IMR-90 (cell line): ENCODE measurements around the gene KLRC3. TPM values are rescaled to one million over a fixed set of nuclear protein-coding genes. Genes with fewer than 3 reads are reported as not detected.
"Not testable (repeated sequence)": the region's sequence is repeated elsewhere in the genome, so short reads cannot be mapped to it uniquely, and the experiment has no call there.

Experiments used
- ATAC-seq: fragments of 200-7000 bp; cut with Tn5 transposase; 2 replicates; pipeline ENCODE4 v1.9.1; 2020; ENCODE audit warnings: low read depth, mild to moderate bottlenecking, moderate library complexity
- Bru-seq: library from RNA; stranded (reverse); fragments of 400-500 nt; gene quantifications from one replicate; lab custom pipeline; 2021; lab: Mats Ljungman, UMichigan
- BruChase-seq, 2 experiments: library from RNA; stranded (reverse); fragments of 400-500 nt; gene quantifications; one replicate each; lab custom pipeline; 2021; lab: Mats Ljungman, UMichigan
- BruUV-seq: library from RNA; stranded (reverse); fragments of 400-500 nt; replicated peaks from 2 replicates; lab custom pipeline; 2021; lab: Mats Ljungman, UMichigan
- CTCF ChIA-PET: fragments of 300-600 bp; formaldehyde crosslinking; extraction: SDS; loops from one replicate; lab custom pipeline; 2021; ENCODE audit warnings: antibody characterized with exemption; lab: Yijun Ruan, JAX
- POLR2A ChIA-PET: fragments of 300-600 bp; sonication (Branson Sonifier 250); formaldehyde crosslinking; loops from one replicate; lab custom pipeline; 2022; ENCODE audit warnings: antibody characterized with exemption; ENCODE audit not compliant: unreplicated experiment; lab: Charles Lee
- DNase-seq: peaks from one replicate; pipeline ENCODE4 v3.0.0; 2013
- H2AFZ ChIP-seq: replicated peaks from 2 replicates; pipeline ENCODE3; 2013; ENCODE audit warnings: low read length, mild to moderate bottlenecking; ENCODE audit not compliant: poor library complexity
- H2AK5ac ChIP-seq: 2 replicates; pipeline ENCODE4 v1.6.1; 2013; ENCODE audit warnings: low read depth, low read length, inconsistent platforms
- H2AK9ac ChIP-seq: replicated peaks from 2 replicates; pipeline ENCODE3; 2013; ENCODE audit warnings: mild to moderate bottlenecking, low read depth, low read length, moderate library complexity; ENCODE audit not compliant: poor library complexity
- H2BK120ac ChIP-seq: 2 replicates; pipeline ENCODE4 v1.6.1; 2013; ENCODE audit warnings: low read depth, low read length, inconsistent platforms
- H2BK15ac ChIP-seq: 3 replicates; pipeline ENCODE4 v1.6.1; 2013; ENCODE audit warnings: low read depth, low read length, inconsistent platforms
- H2BK20ac ChIP-seq: 2 replicates; pipeline ENCODE4 v1.6.1; 2013; ENCODE audit warnings: low read depth, mild to moderate bottlenecking, inconsistent platforms, low read length, moderate library complexity
- H2BK5ac ChIP-seq: 2 replicates; pipeline ENCODE4 v1.6.1; 2013; ENCODE audit warnings: mild to moderate bottlenecking, low read depth, low read length, inconsistent platforms; ENCODE audit not compliant: poor library complexity, severe bottlenecking
- H3K14ac ChIP-seq: replicated peaks from 2 replicates; pipeline ENCODE4 v1.6.1; 2013; ENCODE audit warnings: low read depth, low read length, inconsistent platforms
- H3K18ac ChIP-seq: 2 replicates; pipeline ENCODE4 v1.6.1; 2013; ENCODE audit warnings: low read depth, low read length, control low read depth
- H3K23ac ChIP-seq: 2 replicates; pipeline ENCODE4 v1.6.1; 2013; ENCODE audit warnings: low read depth, low read length, inconsistent platforms
- H3K27ac ChIP-seq: 2 replicates; pipeline ENCODE4 v1.5.1; 2013; ENCODE audit warnings: mild to moderate bottlenecking, control low read depth, low read length; ENCODE audit not compliant: insufficient read depth
- H3K27me3 ChIP-seq: 2 replicates; pipeline ENCODE4 v1.6.1; 2013; ENCODE audit warnings: low read length; ENCODE audit not compliant: control insufficient read depth, insufficient read depth
- H3K36me3 ChIP-seq: 2 replicates; pipeline ENCODE4 v1.6.1; 2013; ENCODE audit warnings: low read length, mixed read lengths; ENCODE audit not compliant: control insufficient read depth, insufficient read depth
- H3K4ac ChIP-seq: 2 replicates; pipeline ENCODE4 v1.6.1; 2013; ENCODE audit warnings: low read depth, low read length, inconsistent platforms
- H3K4me1 ChIP-seq: 2 replicates; pipeline ENCODE4 v1.6.1; 2013; ENCODE audit warnings: low read length, mixed read lengths; ENCODE audit not compliant: control insufficient read depth, insufficient read depth
- H3K4me2 ChIP-seq: 2 replicates; pipeline ENCODE4 v1.6.1; 2013; ENCODE audit warnings: low read depth, mild to moderate bottlenecking, control low read depth, low read length, moderate library complexity
- H3K4me3 ChIP-seq: 2 replicates; pipeline ENCODE4 v1.5.1; 2013; ENCODE audit warnings: low read depth, mild to moderate bottlenecking, control low read depth, low read length, moderate library complexity; ENCODE audit not compliant: insufficient read depth
- H3K56ac ChIP-seq: 2 replicates; pipeline ENCODE4 v1.6.1; 2013; ENCODE audit warnings: low read length, inconsistent platforms; ENCODE audit not compliant: insufficient read depth; ENCODE audit errors: extremely low read depth
- H3K79me1 ChIP-seq, 2 experiments: 2 replicates each; pipeline ENCODE4 v1.6.1; 2013; ENCODE audit warnings: low read length in 2 of 2, inconsistent platforms in 1 of 2, low read depth in 1 of 2
- H3K9ac ChIP-seq: 2 replicates; pipeline ENCODE4 v1.6.1; 2013; ENCODE audit warnings: low read depth, low read length, control low read depth
- H3K9me1 ChIP-seq: 2 replicates; pipeline ENCODE4 v1.6.1; 2013; ENCODE audit warnings: low read length, inconsistent platforms; ENCODE audit not compliant: insufficient read depth
- H3K9me3 ChIP-seq: 2 replicates; pipeline ENCODE4 v1.6.1; 2013; ENCODE audit warnings: low read length; ENCODE audit not compliant: control insufficient read depth, insufficient read depth
- H4K20me1 ChIP-seq: 2 replicates; pipeline ENCODE4 v1.6.1; 2013; ENCODE audit warnings: low read length, inconsistent platforms; ENCODE audit not compliant: insufficient read depth
- H4K5ac ChIP-seq: 2 replicates; pipeline ENCODE4 v1.6.1; 2013; ENCODE audit warnings: mild to moderate bottlenecking, low read depth, low read length, control low read depth
- H4K8ac ChIP-seq, 2 experiments: 2 replicates each; pipeline ENCODE4 v1.6.1; 2013; ENCODE audit warnings: low read depth in 2 of 2, low read length in 2 of 2, control low read depth in 1 of 2, inconsistent platforms in 1 of 2
- H4K91ac ChIP-seq: 2 replicates; pipeline ENCODE4 v1.6.1; 2013; ENCODE audit warnings: low read depth, low read length, inconsistent platforms; ENCODE audit not compliant: insufficient read depth
- WGBS, 2 experiments: methylation state at CpG; one replicate each; pipeline versions ENCODE4 v1.1.5 to v1.1.7; 2013; ENCODE audit warnings: missing lambda C conversion rate in 2 of 2; ENCODE audit not compliant: insufficient read length in 1 of 2; ENCODE audit errors: extremely low coverage in 2 of 2; 5-methylcytosine and 5-hydroxymethylcytosine counted together
- dilution Hi-C: fragments of 300-500 bp; cut with HindIII; formaldehyde crosslinking; loops from one replicate; pipeline ENCODE4 v1.14.3; 2018; ENCODE audit warnings: low sequenced_read_pairs; ENCODE audit not compliant: unreplicated experiment
- in situ Hi-C: fragments of 300-500 bp; cut with MboI; formaldehyde crosslinking; loops from 3 replicates; pipeline ENCODE4 v1.14.3; 2019; ENCODE audit warnings: low sequenced_read_pairs, inconsistent platforms, mixed read lengths
- intact Hi-C: fragments of 100-400 bp; cut with micrococcal nuclease; formaldehyde crosslinking; loops from 2 replicates; pipeline ENCODE4 v1.10.0; 2022
- long read RNA-seq: library from polyadenylated mRNA; unstranded; transcript quantifications from one replicate; pipeline ENCODE4 v2.0.0, GENCODE V29; 2021; ENCODE audit not compliant: unreplicated experiment
- polyA plus RNA-seq, 3 experiments: library from polyadenylated mRNA; depleted of rRNA; stranded (reverse); fragments of >200 nt; gene quantifications; 2 replicates each; pipeline ENCODE4 v1.2.3, GENCODE V29; 2012; ENCODE audit warnings: low replicate concordance in 1 of 3
- total RNA-seq: library from RNA; depleted of rRNA; stranded (reverse); fragments of >200 nt; gene quantifications from 2 replicates; pipeline ENCODE4 v1.2.3, GENCODE V29; 2012; rRNA removed

KLRC3 gene
- not detected in 2 replicates for total RNA-seq
- polyA plus RNA-seq (2012; rRNA removed): not detected in 2 replicates
- polyA plus RNA-seq (2012; cell fraction: cytosol; rRNA removed): not detected in 2 replicates
- not detected in 2 replicates for polyA plus RNA-seq (2012; cell fraction: nucleus; rRNA removed; ENCODE audit: low replicate concordance)
- Bru-seq, nascent RNA: not detected
- BruChase-seq, experiment 1, labeled RNA remaining after a 6-hour chase: not detected
- BruChase-seq, experiment 2, labeled RNA remaining after a 2-hour chase: not detected
- long read RNA-seq: 0 reads

DNA sequence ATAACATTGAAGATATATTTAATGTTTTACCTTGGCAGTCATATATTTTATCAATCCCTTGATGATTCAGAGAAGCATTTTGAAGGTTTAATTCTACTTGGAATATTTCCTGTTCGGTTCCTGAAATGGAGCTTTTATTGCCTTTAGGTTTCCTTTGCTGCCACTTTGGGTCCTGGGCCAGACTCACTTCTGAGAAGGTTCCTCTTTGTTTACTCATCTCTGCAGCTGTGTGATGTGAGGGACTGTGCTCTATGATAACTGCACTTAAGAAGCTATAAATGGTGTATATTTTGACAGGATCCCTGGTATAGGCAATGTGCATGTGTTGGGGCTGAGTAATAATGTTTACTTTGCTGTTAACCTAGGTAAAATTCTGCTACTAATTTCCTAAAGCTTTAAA is at the start of gene KLRC3:
KLRC3 (minus strand) TSS at position 262 of the 400 bp plus-strand sequence; CDS start at position 217, 45 bp downstream.
- H2AFZ ChIP-seq, CTCF ChIA-PET, in situ Hi-C loops, intact Hi-C loops, H3K79me1 ChIP-seq, DNase-seq, H2AK9ac ChIP-seq, H3K9me3 ChIP-seq, H3K27ac ChIP-seq, H2BK15ac ChIP-seq, H3K56ac ChIP-seq, H3K9me1 ChIP-seq, H3K4ac ChIP-seq, H3K4me3 ChIP-seq, H4K5ac ChIP-seq, H3K14ac ChIP-seq, H2BK120ac ChIP-seq, H4K8ac ChIP-seq, ATAC-seq, H3K18ac ChIP-seq, POLR2A ChIA-PET, H3K27me3 ChIP-seq, H3K23ac ChIP-seq, H4K91ac ChIP-seq, H2AK5ac ChIP-seq, H3K9ac ChIP-seq, H2BK20ac ChIP-seq, H2BK5ac ChIP-seq, dilution Hi-C loops, H3K4me2 ChIP-seq, H3K4me1 ChIP-seq, BruUV-seq, H4K20me1 ChIP-seq, H3K36me3 ChIP-seq: not testable (repeated sequence)
- WGBS, 2 experiments: no CpG with 5 or more reads among the region's 1 CpG
